ENCODE measurements around the gene QRICH1.

Gene QRICH1, protein sequence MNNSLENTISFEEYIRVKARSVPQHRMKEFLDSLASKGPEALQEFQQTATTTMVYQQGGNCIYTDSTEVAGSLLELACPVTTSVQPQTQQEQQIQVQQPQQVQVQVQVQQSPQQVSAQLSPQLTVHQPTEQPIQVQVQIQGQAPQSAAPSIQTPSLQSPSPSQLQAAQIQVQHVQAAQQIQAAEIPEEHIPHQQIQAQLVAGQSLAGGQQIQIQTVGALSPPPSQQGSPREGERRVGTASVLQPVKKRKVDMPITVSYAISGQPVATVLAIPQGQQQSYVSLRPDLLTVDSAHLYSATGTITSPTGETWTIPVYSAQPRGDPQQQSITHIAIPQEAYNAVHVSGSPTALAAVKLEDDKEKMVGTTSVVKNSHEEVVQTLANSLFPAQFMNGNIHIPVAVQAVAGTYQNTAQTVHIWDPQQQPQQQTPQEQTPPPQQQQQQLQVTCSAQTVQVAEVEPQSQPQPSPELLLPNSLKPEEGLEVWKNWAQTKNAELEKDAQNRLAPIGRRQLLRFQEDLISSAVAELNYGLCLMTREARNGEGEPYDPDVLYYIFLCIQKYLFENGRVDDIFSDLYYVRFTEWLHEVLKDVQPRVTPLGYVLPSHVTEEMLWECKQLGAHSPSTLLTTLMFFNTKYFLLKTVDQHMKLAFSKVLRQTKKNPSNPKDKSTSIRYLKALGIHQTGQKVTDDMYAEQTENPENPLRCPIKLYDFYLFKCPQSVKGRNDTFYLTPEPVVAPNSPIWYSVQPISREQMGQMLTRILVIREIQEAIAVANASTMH

DNA sequence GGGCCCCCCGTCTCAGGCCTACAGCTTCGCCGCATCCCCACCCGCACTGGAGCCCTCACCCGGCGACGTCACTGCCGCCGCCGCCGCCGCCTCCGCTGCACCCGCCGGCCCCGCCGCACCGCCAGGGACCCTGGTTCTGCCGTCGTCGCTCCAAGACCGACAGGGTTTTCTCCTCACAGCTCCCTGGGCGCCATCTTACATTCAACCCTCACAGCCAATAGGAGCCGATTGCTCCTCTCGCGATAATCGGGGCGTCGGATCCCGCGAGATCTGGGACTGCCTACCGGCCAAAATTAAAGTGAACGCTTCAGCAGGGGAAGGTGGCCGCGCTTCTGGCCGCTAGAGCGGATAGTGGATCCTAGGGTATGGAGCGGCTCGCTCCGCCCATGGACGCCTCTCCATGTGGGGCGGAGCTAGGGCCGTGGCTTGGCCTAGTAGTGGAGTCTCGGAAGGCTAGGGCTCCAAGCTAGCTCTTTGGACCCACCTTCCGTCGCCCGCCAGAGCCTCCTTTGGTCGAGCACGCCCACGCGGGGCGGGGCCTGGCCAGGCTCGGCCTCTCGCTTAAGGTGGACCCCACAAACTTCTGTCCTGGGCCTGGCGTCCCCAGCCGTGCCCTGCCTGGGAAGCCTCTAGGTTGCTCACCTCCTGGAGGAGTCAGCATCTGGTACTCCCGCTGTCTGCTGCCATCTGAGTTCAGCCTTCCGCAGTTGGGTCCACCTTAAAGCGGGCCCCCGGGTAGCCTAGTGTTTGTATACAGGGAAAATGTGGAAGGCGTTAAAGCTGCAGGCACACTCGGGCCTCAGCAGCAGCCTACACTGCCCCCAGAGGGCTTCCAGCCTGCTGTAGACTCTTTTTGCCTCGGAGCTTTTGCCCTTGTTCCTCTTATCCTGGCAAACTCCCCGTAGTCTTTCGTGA lies at the start of gene QRICH1:
Gene QRICH1, minus strand, starts transcription at position 219 of the 915 bp plus-strand sequence. CDS start 17,054 bp downstream, outside the sequence.
- peak; percentile 95 for DNase-seq

DNA sequence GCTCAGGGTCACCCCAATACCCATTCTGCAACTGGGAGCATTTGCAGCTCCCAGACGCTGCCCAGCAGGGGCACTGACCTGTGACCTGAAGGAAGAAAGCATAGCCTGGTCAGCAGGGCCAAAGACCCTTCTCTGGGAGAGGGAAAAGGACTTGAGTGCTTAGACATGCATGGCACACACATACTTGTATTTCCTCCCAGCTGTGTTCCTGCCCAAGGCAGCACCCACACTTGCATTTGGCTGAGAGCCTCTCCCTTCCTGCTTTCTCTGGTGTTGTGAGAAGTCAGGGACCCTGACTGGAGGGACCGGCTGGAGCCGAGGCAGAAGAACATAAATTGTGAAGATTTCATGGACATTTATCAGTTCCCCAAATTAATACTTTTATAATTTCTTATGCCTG lies 46.2 kb upstream of the QRICH1 start:
- DNase-seq: no peak

DNA sequence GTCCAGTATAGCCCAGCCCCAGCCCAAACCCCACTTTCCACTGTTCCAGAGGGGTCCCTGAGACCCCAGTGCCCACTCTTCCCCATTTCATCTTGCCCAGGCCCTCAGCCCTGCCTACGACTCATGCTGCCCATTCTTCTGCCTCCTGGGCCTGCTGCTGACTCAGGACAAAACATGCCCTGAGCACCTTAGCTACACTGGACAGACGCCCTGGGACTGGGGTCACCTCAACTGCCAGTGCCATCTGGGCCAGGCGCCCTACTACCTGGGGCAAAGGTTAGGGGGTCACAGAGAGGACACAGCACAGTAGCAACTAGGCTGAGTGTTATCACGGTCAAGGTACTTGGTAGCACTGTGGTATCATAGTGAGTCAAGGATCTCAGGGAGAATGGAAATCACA lies 41.6 kb upstream of the QRICH1 start:
- DNase-seq: no peak

DNA sequence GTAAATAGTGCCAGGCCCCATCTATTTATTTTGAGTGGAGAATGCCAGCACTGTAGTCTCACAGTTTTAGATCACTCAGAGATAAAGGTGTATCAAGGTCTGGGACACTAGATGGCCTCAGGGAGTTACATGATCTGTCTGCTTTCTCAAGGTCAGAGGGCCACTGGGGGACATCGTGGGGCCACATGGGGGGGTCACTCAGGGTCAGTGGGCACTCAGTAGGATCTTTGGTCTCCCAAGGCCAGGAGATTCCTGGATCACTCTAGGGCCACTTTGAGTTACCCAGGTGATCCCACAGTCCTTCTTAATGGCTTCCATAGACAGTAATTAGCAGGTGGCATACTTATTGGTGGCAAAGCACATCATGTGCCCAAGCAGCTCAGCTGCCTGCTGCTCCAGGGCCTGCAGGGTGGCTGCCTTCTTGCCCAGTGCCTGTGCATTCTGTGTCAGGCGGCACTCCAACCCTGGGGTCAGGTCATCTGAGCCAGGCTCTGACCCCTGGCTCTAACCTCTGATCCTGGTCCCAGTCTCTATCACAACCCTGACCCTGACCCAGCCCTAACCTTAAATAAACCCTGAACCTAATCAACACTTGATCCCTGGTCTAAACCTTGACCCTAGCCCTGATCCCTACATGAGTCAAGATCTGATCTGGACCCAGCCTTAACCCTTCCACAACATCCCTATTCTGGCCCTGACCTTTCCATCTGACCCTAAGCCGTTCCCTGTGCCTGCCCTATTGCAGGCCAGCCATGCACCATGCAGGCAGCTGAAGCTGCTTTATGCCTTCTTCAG lies 40.8 kb upstream of the QRICH1 start:
- no peak for DNase-seq

DNA sequence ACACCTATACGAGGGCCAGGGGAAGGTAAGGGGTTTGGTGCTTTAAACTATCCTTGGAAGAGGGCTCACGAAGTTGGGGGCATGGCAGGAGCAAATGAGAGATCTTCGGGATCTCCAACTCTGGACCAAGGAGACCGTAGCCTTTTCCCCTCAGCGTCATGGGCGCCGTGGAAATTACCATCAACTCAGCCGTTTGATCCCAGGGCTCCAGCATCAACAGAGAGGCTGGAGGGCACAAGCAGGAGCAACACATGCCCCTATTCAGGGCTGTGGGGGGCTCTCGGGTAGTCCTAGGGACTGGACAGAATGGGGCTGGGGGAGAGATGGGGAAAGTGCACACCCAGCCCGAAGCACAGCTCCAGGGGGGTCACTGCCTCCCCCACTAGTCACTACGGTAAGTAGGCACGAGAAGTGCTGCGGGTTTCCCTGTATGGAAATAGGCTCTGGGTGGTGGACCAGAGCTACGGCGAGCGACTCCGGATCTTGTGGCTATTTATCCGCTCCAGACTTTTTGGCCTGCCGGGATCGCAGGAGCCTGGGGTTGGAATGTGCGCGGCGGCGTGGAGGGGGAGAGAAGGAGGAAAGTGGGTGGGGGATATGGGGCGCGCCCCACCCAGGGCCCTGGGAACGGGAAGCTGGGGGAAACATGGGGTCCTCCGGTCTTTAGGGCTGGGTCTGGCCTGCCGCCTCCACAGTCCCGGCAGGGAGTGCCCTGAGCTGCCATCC lies 39.5 kb upstream of the QRICH1 start:
- DNase-seq: peak; percentile 64

DNA sequence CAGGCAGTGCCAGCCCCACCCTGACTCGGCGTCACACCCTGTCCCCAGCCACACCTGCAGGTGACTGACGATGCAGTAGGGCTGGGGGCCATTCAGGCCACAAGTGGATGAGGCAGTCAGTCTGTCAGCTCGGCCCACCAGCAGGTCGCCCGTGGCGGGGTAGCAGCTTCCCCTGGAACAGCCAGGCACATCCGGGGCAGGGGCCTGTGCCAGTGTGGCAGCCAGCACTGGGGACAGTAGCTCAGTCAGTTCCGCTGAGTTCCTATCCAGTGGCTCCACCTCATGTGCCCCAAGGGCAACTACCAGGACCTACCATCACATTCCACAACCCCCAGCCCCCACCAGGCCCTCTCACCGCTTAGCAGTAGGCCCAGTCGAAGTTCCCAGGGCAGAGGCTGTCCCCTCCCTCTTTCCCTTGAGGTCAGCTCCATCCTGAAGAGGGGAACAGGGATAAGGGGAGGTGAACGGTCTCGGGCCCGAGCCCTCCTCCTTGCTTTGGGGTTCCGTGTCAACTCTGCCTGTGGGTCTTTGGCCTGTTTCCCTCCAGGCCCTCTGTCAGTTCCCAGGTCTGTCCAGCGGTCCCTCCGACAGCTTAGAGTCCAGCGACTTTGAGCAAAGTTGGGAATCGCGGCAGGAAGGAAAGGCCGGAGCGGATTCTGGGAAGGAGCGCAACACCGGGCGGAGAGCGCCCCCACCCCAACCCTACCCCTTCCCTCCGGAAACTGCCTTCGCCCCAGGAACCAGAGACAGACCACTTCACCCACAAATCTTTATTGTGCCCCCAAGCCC lies 38.8 kb upstream of the QRICH1 start, which contains the start of gene LAMB2:
Gene LAMB2, minus strand, starts transcription at position 614 of the 789 bp plus-strand sequence. Its CDS starts 183 bp downstream, at position 431.
- no peak for DNase-seq

DNA sequence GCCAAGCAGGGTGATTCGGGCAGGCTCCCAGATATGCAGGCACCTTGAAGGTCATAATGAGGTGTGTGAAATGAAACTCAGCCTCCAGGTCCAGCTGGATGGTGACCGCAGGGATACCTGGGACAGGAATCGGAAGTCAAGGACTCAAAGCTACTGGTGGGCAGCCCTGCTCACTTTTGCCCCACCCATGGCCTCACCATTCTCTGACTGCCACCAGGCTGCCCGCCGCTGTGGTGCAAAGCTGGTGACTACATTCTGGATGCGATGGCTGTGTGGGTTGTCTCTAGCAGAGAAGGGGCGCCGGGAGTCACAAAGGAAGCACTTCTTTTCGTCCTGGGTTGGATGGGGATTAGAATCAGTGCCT lies 38.2 kb upstream of the QRICH1 start:
- no peak for DNase-seq

DNA sequence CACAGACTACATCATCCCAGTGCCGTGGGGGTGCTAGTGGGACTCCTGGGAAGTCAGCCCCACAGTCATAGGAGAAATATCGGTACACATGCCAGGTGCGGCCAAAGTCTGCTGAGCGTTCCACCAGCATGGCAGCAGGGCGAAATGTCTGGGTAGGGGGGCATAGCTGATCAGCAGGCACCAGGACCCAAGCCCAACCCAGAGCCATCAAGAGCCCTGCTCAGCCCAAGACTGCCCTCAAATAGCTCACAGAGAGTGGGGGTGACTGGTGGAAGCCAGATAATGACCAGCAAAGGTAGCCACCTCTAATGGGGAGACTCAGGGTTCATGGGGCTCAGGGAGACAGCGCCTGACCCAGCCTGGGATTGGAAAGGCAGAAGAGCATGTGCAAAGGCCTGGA lies 37.7 kb upstream of the QRICH1 start:
- no peak for DNase-seq

DNA sequence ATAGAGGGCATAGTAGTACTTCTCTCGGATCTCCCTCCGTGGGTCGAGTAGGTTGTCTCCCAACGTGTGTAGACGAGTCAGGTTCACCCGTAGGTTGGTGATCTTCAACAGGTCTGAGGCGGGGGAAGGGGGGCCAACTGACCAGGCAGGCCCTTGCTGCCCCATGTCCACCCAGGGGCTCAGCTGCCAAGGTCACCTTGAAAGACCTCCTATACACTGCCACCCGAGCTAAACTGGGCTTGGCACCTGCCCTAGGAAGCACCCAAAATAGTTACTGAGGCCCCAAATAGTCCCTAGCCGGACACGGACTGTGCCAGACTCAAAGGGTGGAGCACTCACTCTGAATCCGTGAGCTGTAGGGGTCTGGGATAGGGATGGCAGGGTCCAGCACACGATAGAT lies 37.2 kb upstream of the QRICH1 start:
- no peak for DNase-seq

DNA sequence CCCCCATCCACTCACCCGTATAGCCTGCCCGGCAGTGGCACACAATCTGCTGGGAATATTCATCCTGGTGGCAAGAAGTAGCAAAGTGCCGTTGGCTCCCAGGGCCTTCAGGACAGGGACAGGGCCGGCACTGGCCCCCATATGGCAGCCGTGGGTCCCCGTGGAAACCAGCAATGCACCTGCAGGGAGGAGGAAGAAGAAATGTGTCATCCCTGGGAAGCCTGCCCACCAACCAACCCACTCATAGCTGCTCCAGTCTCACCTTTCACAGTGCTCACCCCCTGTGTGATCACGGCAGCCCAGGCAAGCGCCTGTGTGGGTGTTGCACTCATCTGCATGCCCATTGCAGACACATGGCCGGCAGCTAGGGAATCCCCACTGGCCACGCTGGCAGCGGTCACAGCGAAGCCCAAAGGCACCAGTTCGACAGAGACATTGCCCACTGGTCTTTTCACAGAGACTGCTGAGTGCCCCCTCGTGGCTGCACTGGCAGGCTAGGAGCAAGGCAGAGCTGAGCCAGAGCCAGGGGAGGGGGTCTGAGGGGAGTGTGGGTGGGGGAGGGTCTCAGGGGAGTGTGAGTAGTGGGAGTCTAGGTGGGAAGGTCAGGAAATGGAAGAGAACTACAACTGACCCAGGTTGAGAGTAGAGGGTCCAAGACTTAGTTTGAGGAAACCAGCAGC lies 31.3 kb upstream of the QRICH1 start:
- no peak for DNase-seq

DNA sequence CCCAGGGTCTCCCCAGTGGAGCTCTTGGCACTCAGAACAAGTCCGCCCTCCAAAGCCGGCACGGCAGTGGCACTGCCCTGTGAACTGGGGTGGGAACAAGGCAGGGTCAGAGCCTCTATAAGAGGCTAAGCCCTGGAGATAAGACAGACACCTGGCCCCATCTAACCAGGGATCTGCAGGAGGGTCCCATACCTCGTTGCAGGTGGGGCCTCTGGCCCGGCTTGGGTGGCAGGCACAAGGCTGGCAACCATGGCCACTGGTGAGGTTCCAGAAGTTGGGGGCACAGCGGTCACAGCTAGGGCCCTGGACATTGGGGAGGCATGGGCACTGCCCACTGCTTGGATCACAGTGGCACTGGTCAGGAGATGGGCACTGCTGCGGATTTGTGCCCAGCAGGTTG lies 30.3 kb upstream of the QRICH1 start:
- no peak for DNase-seq

DNA sequence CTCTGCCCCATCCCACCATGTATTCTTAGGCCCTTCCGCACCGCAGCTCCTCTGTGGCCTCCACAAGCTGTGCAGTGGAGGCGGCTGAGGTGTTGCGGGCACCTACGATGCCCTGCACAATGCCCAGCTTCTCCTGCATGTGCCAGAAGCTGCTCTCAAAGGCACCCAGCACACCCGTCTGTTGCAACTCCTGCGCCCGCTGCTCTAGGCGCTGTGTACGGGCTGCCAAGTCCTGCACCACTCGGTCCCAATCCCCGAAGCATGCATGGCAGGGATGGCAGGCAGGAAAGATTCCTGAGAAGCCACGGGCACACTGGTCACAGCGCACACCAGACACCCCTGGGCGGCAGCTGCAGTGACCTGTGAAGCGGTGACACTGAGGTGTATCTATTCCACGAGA lies 29.8 kb upstream of the QRICH1 start:
- DNase-seq: no peak

DNA sequence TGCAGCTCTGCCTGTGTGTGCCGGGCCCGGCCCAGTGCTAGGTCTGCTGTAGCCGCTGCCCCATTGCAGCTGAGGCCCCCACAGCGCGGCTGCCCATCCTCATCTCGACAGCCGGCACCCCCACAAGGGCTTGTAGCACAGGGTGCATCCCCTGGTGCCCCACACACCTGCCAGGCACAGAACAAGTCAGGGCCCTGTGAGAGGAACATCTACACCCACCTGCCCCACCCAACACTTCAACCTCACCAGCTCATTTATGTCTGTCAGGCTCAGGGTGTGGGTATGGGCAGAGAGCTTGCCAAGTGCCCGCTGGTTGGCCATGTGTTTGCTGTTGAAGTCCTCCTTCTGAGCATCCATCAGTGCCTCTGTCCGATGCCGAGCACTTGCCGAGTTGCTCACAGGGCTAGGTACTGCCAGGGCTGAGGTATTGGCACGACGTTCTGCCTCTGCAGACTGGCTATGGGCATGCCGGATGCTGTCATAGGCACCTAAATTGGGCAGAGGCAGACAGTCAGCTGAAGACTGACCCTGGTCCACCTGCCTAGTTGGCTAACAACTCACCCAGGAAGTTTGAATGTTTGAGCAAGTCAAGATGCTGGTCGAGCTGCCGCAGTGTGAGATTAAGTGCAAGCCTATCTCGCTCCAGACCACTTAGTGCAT lies 29.1 kb upstream of the QRICH1 start:
- no peak for DNase-seq

DNA sequence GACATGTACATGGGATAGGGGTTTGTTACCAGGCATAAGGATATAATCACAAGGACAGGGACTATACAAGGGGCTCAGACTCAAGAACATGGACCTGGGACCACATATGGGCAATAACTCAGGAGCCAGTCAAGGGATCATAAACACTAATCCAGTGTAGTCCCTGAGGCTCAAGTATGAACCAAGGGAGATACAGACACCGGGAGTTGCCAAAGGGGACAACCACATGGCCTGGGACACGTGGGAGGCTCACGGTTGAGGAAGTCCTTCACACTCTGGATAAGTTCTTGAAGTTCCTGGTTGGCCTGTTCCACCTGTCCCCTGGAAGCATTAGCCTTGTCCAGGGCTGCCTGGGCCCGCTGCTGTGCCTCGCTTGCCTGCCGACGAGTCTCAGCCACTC lies 28.6 kb upstream of the QRICH1 start:
- DNase-seq: no peak

DNA sequence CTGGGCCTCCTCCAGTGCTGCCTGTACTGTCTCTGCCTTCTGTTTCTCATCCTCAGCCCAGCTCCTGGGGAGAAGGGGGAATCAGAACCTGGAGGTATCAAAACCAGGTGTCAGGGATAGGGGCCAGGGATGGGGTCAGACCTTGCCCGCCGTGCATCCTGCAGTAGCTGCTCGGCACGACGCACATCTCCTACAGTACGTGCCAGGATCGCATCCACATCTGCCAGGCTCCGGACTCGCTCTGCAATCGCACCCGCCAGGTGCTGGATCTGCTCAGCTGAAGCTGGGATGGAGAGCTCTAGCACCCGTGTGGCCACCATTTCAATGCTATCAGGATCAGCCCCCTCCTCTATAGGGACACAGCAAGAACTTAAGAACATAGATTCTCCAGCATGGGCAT lies 28.2 kb upstream of the QRICH1 start:
- DNase-seq: no peak

DNA sequence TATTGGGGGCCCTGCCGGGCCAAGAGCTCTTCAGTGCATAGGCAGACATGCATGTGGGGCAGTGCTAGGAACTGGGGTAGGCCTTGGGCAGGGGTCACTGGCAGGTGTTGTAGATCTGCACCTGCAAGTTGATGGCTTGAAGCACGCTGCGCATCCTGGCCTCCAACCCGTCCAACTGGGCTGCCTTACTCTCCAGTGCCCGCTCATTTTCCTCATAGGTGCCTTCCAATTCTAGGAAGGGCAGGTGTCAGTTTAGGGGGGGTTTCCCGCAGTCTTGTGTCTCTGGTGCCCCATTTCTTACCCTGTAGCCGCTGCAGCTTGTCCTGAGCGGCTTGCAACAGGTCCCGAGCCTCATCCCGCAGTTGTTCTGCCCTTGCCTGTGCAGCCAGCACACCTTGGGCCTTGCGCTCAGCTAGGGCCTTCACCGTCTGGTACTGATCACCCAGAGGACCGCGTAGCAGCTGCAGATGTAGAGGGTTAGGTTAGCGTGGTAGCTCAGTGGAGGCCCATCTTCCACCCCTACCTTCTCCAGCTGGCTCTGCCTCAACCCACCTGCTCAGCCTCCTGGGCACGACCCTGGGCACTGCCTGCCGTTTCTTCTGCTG lies 27.4 kb upstream of the QRICH1 start:
- no peak for DNase-seq

DNA sequence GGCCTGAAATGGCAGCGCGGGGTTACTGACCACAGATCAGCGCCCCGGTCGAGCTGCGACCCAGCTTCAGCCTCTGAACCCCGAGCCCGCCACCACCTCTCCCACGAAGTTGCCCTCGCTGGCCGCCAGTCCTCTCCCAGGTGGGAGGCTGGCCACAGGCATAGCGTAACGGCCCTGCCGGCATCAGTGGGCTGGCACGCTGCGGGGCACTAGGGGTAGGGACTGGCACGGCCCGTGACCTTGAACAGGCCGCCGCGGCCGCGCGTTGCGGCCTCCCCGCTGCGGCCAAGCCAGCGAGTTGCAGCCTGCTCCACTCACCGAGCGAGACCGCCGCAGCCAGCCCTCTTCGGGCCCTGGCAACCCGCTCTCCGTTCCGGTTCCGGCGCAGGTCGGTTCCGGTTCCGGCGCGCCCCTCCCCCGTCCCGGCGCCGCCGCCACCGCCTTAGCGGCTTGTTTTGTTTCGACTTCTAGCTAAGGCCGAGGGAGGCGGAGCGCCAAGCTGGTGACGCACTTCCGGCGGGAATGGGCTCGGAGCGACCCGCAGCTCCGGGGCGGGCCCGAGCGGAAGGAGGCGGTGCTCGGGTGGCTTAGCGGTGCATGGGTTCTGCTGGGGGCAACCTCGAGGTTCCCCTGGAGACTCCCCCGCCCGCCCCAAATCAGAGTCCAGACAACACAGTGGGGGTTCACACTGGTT lies 26.7 kb upstream of the QRICH1 start, which contains the start of gene USP19:
Gene USP19, minus strand, starts transcription at position 386 of the 694 bp plus-strand sequence. CDS start 1,678 bp downstream, outside the sequence.
- DNase-seq: peak; percentile 76

DNA sequence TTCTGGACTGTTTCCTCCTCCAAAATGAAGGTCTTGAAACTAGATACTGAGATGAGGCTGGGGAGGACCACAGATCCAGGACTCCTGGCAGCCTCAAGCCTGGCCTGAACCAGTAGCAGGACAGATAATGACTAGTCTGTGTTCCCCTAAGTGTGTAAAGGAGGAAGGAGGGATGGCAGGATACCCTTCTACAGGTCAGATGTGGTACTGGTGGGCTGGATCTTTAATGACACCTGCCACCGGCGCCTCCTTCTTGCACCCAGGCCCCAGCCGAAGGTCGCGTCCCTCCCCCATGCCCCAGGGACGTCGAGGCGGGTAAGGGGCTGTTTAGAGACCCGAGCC lies 26.2 kb upstream of the QRICH1 start:
- no peak for DNase-seq
